Heart right ventricle (tissue), 16 donors: ENCODE results near the gene EPHX1. TPM values are rescaled to one million over a fixed set of nuclear protein-coding genes. Genes with fewer than 3 reads are reported as not detected.

Source experiments
- ATAC-seq, 8 donors: fragments of 200-7000 bp; cut with Tn5 transposase; one replicate each; pipeline ENCODE4 v1.9.1; 2020; ENCODE audit warnings: mild to moderate bottlenecking in 8 of 8, moderate library complexity in 8 of 8, moderate number of reproducible peaks in 1 of 8
- DNase-seq, 2 donors: peaks; one replicate each; pipeline ENCODE4 v3.0.0-alpha.2; 2020
- H3K27ac ChIP-seq, 10 donors: fragments of 200-600 bp; sonication (generic) in 2 of 10; one replicate each; pipeline versions ENCODE4 v1.5.0 to v1.8.0; 2020 to 2022; ENCODE audit warnings: mild to moderate bottlenecking in 3 of 10
- H3K27me3 ChIP-seq, 7 donors: fragments of 200-600 bp; one replicate each; pipeline ENCODE4 v1.8.0; 2021 to 2022; ENCODE audit warnings: mild to moderate bottlenecking in 2 of 7
- H3K36me3 ChIP-seq, 9 donors: fragments of 200-600 bp; sonication (generic) in 1 of 9; one replicate each; pipeline versions ENCODE4 v1.5.0 to v1.8.0; 2020 to 2022; ENCODE audit warnings: mild to moderate bottlenecking in 2 of 9
- H3K4me1 ChIP-seq, 9 donors: fragments of 200-600 bp; sonication (generic) in 1 of 9; one replicate each; pipeline versions ENCODE4 v1.5.0 to v1.8.0; 2020 to 2022; ENCODE audit warnings: mild to moderate bottlenecking in 4 of 9
- H3K4me3 ChIP-seq, 10 donors: fragments of 200-600 bp; sonication (generic) in 2 of 10; one replicate each; pipeline versions ENCODE4 v1.5.0 to v1.8.0; 2020 to 2022; ENCODE audit warnings: mild to moderate bottlenecking in 7 of 10, moderate library complexity in 2 of 10
- H3K9me3 ChIP-seq, 11 donors: fragments of 200-600 bp in 10 of 11; sonication (generic) in 2 of 11; one replicate each; pipeline versions ENCODE4 v1.5.0 to v1.8.0; 2013 to 2022; ENCODE audit warnings: mild to moderate bottlenecking in 2 of 11, control low read depth in 1 of 11, moderate library complexity in 1 of 11
- CTCF ChIP-seq, 9 donors: fragments of 200-600 bp; sonication (generic) in 2 of 9; IDR thresholded peaks; one replicate each; pipeline versions ENCODE4 v1.5.0 to v1.8.0; 2021 to 2022; ENCODE audit warnings: antibody characterized with exemption in 9 of 9, mild to moderate bottlenecking in 5 of 9, moderate library complexity in 1 of 9
- WGBS, 2 donors: extraction: QIAGEN DNeasy Blood & Tissue Kit; methylation state at CpG; one replicate each; pipeline ENCODE4 v1.1.7; 2013; ENCODE audit warnings: inconsistent platforms in 1 of 2; 5-methylcytosine and 5-hydroxymethylcytosine counted together
- intact Hi-C, 10 donors: fragments of 100-400 bp; cut with DNase I; formaldehyde crosslinking; loops; one replicate each; pipeline versions ENCODE4 v1.11.1 to v1.14.2; 2022
- polyA plus RNA-seq, 2 donors: library from polyadenylated mRNA; stranded (reverse); fragments of 200-250 nt; gene quantifications; one replicate each; pipeline ENCODE4 v1.2.3, GENCODE V29; 2013
- total RNA-seq, 10 donors: library from RNA; stranded (reverse); fragmentation: NEBNext Ultra II Directional in 3 of 10; extraction: Animal tissue kit (Norgen Biotek cat#: 25700) in 3 of 10; gene quantifications; one replicate each; pipeline versions ENCODE4 v1.2.1 to v1.2.4, GENCODE V29; 2021 to 2023
- donor health status: Arrhythmogenic right ventricular cardiomyopathy.
- donor health status: ischemic (EF 13 %, LVEDD 7.1; RV severe dilation, severe dysfunction).
- donor health status: healthy with polysubstance abuse.
- donor health status: DM: no; HTN: yes; CAD: no.
- donor health status: DM: no; HTN: no; CAD: no.
- donor health status: ischemic (EF 25% LVEDD 6.9; RV normal size, moderate dysfunction).
- donor health status: ischemic (EF 25% LVEDD 5.7; RV mildly dilated, moderate dysfunction).
- donor health status: healthy.
- donor health status: DM: yes; HTN: yes; CAD: no.
- donor health status: Ischemic cardiomyopathy.
- donor health status: ischemic (EF 35%, LVEDD 5.7; RV mildly dilated, moderate dysfunction).
- donor health status: nonischemic (EF 11% LVEDD 7.7; RV severe dilation, severe dysfunction).
- donor health status: DM: yes; HTN: yes; CAD: no.
- donor health status: PGD.
- donor health status: ischemic (EF 29% LVEDD 5.4; RV normal size, mild dysfunction).
- donor health status: nonischemic (EF 23%, LVEDD 6.1; RV moderate dilation, normal function).

The EPHX1 gene
- total and polyA plus RNA-seq, 12 donors, result 31.5 to 80.8 (median 43.2) TPM

DNA sequence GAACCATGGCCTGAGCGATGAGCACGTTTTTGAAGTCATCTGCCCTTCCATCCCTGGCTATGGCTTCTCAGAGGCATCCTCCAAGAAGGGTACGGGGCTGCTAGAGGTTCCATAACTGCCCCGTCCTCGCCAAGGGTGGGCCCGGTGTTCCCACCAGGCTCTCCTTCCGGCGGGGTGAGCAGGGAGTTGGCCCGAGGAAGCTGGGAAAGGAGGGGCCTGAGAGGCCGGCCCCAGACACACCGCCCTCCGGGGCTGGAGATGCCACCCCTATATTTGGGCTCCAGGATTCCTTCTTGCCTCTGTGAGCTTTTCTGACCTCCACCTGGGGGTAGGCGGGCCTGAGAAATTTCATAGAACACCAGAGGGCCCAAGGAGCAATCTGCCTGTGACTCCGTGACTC lies 28.9 kb downstream of the EPHX1 start:
- intact Hi-C loops, result loop anchor here in 1 of 10 donors (1.0 kb wide), 1 partner anchor 39 kb away; no protein-coding TSS in a partner anchor
- H3K27me3 ChIP-seq, result no peaks in the 10 kb centered on the region
- 89 to 91% methylated on average over 14 of the region's 14 CpGs for WGBS, 2 donors
- peak overlapping the region in 1 of 10 donors; percentile 9 for H3K27ac ChIP-seq
- TF ChIP-seq CTCF (IDR thresholded peaks at IDR 0.05), result no peak
- H3K36me3 ChIP-seq, result peaks cover 0 to 74% (median 14%) of the 10 kb centered on the region in 9 donors
- no peak for DNase-seq
- no peak overlapping the region for H3K4me3 ChIP-seq
- ATAC-seq, result no peak
- H3K4me1 ChIP-seq, result peaks cover 0 to 30% (median 26%) of the 10 kb centered on the region in 9 donors
- H3K9me3 ChIP-seq, result no peaks in the 10 kb centered on the region

DNA sequence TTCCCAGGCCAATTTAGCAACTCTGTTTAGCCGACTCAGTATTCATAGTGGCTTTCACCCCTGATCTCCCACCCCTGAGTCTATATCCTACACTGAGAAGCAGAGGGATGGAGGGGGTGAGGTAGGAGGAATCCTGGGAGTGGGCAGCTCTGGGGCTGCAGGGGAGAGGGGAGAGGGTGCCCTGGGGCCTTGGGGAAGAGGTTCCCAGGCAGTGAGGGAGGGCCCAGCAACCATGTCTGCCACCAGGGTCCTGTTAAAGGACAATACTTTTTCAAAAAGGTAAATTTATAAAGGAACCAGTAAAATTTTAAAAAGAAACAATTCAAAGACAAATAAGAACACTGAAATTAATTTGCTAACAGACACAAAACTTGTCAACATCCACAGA lies 30.3 kb downstream of the EPHX1 start:
- H3K36me3 ChIP-seq, result peaks cover 0 to 88% (median 14%) of the 10 kb centered on the region in 9 donors
- no peak for ATAC-seq
- intact Hi-C loops, result loop anchor here in 4 of 10 donors (5.0 to 10.0 kb wide), 3 partner anchors 65 to 365 kb away; partner anchors contain the start of gene SRP9 (in 1 of the 4)
- 74 to 86% methylated on average over 1 of the region's 1 CpG for WGBS, 2 donors
- no peak for TF ChIP-seq CTCF (IDR thresholded peaks at IDR 0.05)
- peaks cover 0 to 18% (median 14%) of the 10 kb centered on the region in 9 donors for H3K4me1 ChIP-seq
- H3K9me3 ChIP-seq, result no peaks in the 10 kb centered on the region
- DNase-seq, result no peak
- no peaks in the 10 kb centered on the region for H3K27me3 ChIP-seq
- no peak overlapping the region for H3K4me3 ChIP-seq
- H3K27ac ChIP-seq, result no peak overlapping the region

DNA sequence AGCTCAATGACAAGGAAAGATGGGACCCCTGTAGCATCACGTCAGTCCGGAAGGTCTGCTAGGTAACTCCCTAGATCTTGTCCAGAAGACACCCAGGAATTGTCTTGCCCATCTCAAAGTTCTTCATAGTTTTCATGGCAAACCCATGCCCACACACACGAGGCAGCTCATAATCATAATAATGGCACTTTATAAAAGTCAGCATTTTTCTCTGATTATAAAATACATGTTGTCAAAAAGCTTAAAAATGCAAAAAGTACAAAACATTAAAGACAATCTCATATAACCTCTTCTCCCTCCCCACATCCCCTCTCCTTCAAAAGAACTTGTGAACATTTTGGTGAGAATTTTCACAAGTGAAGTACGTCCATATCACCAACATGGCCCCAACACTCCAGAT lies 30.8 kb downstream of the EPHX1 start:
- ATAC-seq, result no peak
- no peak overlapping the region for H3K27ac ChIP-seq
- DNase-seq, result no peak
- TF ChIP-seq CTCF (IDR thresholded peaks at IDR 0.05), result no peak
- H3K4me3 ChIP-seq, result no peak overlapping the region
- peaks cover 0 to 93% (median 14%) of the 10 kb centered on the region in 9 donors for H3K36me3 ChIP-seq
- intact Hi-C loops, result loop anchor here in 4 of 10 donors (5.0 to 10.0 kb wide), 3 partner anchors 66 to 366 kb away; partner anchors contain the start of gene SRP9 (in 1 of the 4)
- H3K9me3 ChIP-seq, result no peaks in the 10 kb centered on the region
- WGBS, 2 donors, result 90 to 97% methylated on average over 4 of the region's 4 CpGs
- H3K4me1 ChIP-seq, result peaks cover 3 to 18% (median 11%) of the 10 kb centered on the region in 9 donors
- H3K27me3 ChIP-seq, result no peaks in the 10 kb centered on the region

- ATAC-seq (no peak), DNase-seq (no peak)
- H3K27ac ChIP-seq, result peak overlapping the region in 2 of 10 donors; percentile 6 to 16
- H3K9me3 ChIP-seq, result no peaks in the 10 kb centered on the region
- peaks cover 0 to 98% (median 22%) of the 10 kb centered on the region in 9 donors for H3K36me3 ChIP-seq
- peaks cover 0 to 18% (median 6%) of the 10 kb centered on the region in 9 donors for H3K4me1 ChIP-seq
- no peaks in the 10 kb centered on the region for H3K27me3 ChIP-seq
- TF ChIP-seq CTCF (IDR thresholded peaks at IDR 0.05), result no peak
- no peak overlapping the region for H3K4me3 ChIP-seq
- intact Hi-C loops, result loop anchor here in 4 of 10 donors (2.0 to 10.0 kb wide), 4 partner anchors 31 to 367 kb away; partner anchors contain the start of genes EPHX1 (in 1 of the 4) and SRP9 (in 1 of the 4)
- WGBS, 2 donors, result 80 to 83% methylated on average over 12 of the region's 12 CpGs
Observed at GRCh38 chr1:225842074-225842473, 32.1 kb downstream of the EPHX1 start.
